GM12878 (cell line): ENCODE data around the gene SLC66A1. TPM values are rescaled to one million over a fixed set of nuclear protein-coding genes. Genes with fewer than 3 reads are reported as not detected.

Experiments
- ATAC-seq: fragments of 200-7000 bp; cut with Tn5 transposase; 3 replicates; pipeline ENCODE4 v1.9.1; 2020; ENCODE audit warnings: mild to moderate bottlenecking, moderate library complexity
- BruUV-seq: library from RNA; stranded (reverse); fragments of 400-500 nt; replicated peaks from 2 replicates; lab custom pipeline; 2021; lab: Mats Ljungman, UMichigan
- CTCF ChIA-PET: fragments of 300-600 bp; sonication (Branson Sonifier 250); formaldehyde crosslinking; extraction: SDS; loops from one replicate; lab custom pipeline; 2021; ENCODE audit warnings: inconsistent platforms; lab: Yijun Ruan, JAX
- POLR2A ChIA-PET: fragments of 350-600 bp; formaldehyde crosslinking; extraction: SDS; loops from one replicate; lab custom pipeline; 2021; ENCODE audit warnings: inconsistent platforms; lab: Charles Lee
- RAD21 ChIA-PET: fragments of 300-600 bp; sonication (Branson Sonifier 250); formaldehyde crosslinking; loops from one replicate; lab custom pipeline; 2023; ENCODE audit warnings: antibody characterized with exemption; ENCODE audit not compliant: unreplicated experiment; lab: Charles Lee
- SMC1A ChIA-PET: fragments of 300-600 bp; sonication (Branson Sonifier 250); formaldehyde crosslinking; loops from one replicate; lab custom pipeline; 2023; ENCODE audit not compliant: unreplicated experiment, uncharacterized antibody; lab: Charles Lee
- DNase-seq: peaks from one replicate; pipeline ENCODE4 v3.0.0-alpha.2; 2011; ENCODE audit warnings: low read depth, low spot score
- FAIRE-seq: peaks from 3 replicates; lab custom pipeline; 2011; peaks lifted over from hg19 to GRCh38; lab: Jason Lieb, UNC
- H2AFZ ChIP-seq: 2 replicates; pipeline ENCODE4 v1.6.0; 2011; ENCODE audit warnings: low read depth, low read length, control low read depth; ENCODE audit not compliant: control insufficient read depth
- H3K27ac ChIP-seq: 2 replicates; pipeline ENCODE4 v1.5.1; 2011; ENCODE audit warnings: control low read depth; ENCODE audit not compliant: control insufficient read depth, insufficient read depth
- H3K27me3 ChIP-seq, 2 experiments: replicated peaks in 1 of 2; 2 replicates each; pipeline versions ENCODE4 v1.6.0 to v1.6.1; 2011; ENCODE audit warnings: low read length in 1 of 2; ENCODE audit not compliant: control insufficient read depth in 2 of 2, insufficient read depth in 2 of 2
- H3K36me3 ChIP-seq, 2 experiments: 2 replicates each; pipeline ENCODE4 v1.5.1; 2011; ENCODE audit warnings: low read length in 1 of 2; ENCODE audit not compliant: control insufficient read depth in 2 of 2, insufficient read depth in 2 of 2
- H3K4me1 ChIP-seq: 2 replicates; pipeline ENCODE4 v1.6.1; 2011; ENCODE audit warnings: mild to moderate bottlenecking, low read length, moderate library complexity, mixed read lengths; ENCODE audit not compliant: control insufficient read depth, insufficient read depth
- H3K4me2 ChIP-seq: 2 replicates; pipeline ENCODE4 v1.6.0; 2011; ENCODE audit warnings: control low read depth; ENCODE audit not compliant: control insufficient read depth, insufficient read depth
- H3K4me3 ChIP-seq: fragments of 200-600 bp; sonication (generic); 2 replicates; pipeline ENCODE4 v1.5.1; 2016
- H3K79me2 ChIP-seq: 2 replicates; pipeline ENCODE4 v1.6.0; 2011; ENCODE audit warnings: low read length; ENCODE audit not compliant: control insufficient read depth, insufficient read depth
- H3K9ac ChIP-seq: 2 replicates; pipeline ENCODE4 v1.8.0; 2011; ENCODE audit warnings: low read length, control low read depth, mixed read lengths; ENCODE audit not compliant: control insufficient read depth, insufficient read depth
- H3K9me3 ChIP-seq: replicated peaks from 3 replicates; pipeline ENCODE4 v1.5.1; 2011; ENCODE audit warnings: mild to moderate bottlenecking, low read length; ENCODE audit not compliant: control insufficient read depth, insufficient read depth
- H4K20me1 ChIP-seq: 2 replicates; pipeline ENCODE4 v1.6.0; 2011; ENCODE audit not compliant: control insufficient read depth, insufficient read depth
- EED ChIP-seq: sonication (generic); IDR thresholded peaks from 2 replicates; pipeline ENCODE4 v1.6.1; 2016; ENCODE audit warnings: antibody characterized with exemption, low read depth
- ESRRA ChIP-seq: IDR thresholded peaks from 2 replicates; pipeline ENCODE4 v1.6.1; 2012; ENCODE audit warnings: mild to moderate bottlenecking, low read length, improper control_type of control experiment
- HDAC2 ChIP-seq: fragments of 200-600 bp; sonication (generic); IDR thresholded peaks from 2 replicates; pipeline ENCODE4 v1.6.1; 2017
- IRF5 ChIP-seq: fragments of 450-650 bp; IDR thresholded peaks from 2 replicates; pipeline ENCODE4 v1.6.1; 2017; ENCODE audit warnings: borderline replicate concordance
- SP1 ChIP-seq: IDR thresholded peaks from one replicate; pipeline ENCODE4 v1.6.1; 2011; ENCODE audit warnings: low read depth, low read length
- TCF12 ChIP-seq: IDR thresholded peaks from 2 replicates; pipeline ENCODE4 v1.6.1; 2011; ENCODE audit warnings: low read depth, mild to moderate bottlenecking, low read length
- ZNF384 ChIP-seq: IDR thresholded peaks from 2 replicates; pipeline ENCODE4 v1.6.1; 2012; ENCODE audit warnings: low read depth, mild to moderate bottlenecking, low read length, improper control_type of control experiment, borderline replicate concordance
- ZNF687 ChIP-seq: fragments of 450-650 bp; IDR thresholded peaks from 2 replicates; pipeline ENCODE4 v1.6.1; 2017; ENCODE audit warnings: mild to moderate bottlenecking, moderate library complexity
- WGBS: methylation state at CpG from one replicate; pipeline ENCODE4 v1.1.6; 2016; ENCODE audit warnings: low lambda C conversion rate; ENCODE audit not compliant: insufficient replicate concordance, insufficient coverage; ENCODE audit errors: missing lambda C conversion rate; 5-methylcytosine and 5-hydroxymethylcytosine counted together
- in situ Hi-C: fragments of 300-500 bp; cut with MboI; formaldehyde crosslinking; loops from 9 replicates; pipeline ENCODE4 v1.14.3; 2018; ENCODE audit warnings: mixed read lengths
- intact Hi-C: fragments of 100-400 bp; cut with micrococcal nuclease; formaldehyde crosslinking; loops from one replicate; pipeline ENCODE4 v1.14.2; 2022; ENCODE audit not compliant: unreplicated experiment
- polyA plus RNA-seq, 11 experiments: library from polyadenylated mRNA; depleted of rRNA in 4 of 11; unstranded in 6 of 11; stranded (reverse) in 5 of 11; fragments of >200 nt; fragmentation: Nextera tagmentation in 4 of 11; fragmentation: Illumina TruSeq in 1 of 11; extraction: Ambion mirVana in 4 of 11; extraction: Trizol in 1 of 11; gene quantifications; 1 replicate in 1 of 11; 2 replicates in 10 of 11; pipeline versions ENCODE4 v1.2.1 to v1.2.3, GENCODE V29; 2011 to 2016; ENCODE audit warnings: inconsistent platforms in 2 of 11, missing spikeins in 2 of 11, low read depth in 1 of 11
- total RNA-seq, 4 experiments: library from RNA; depleted of rRNA in 3 of 4; stranded (reverse); fragments of >200 nt in 3 of 4; fragmentation: Illumina TruSeq in 1 of 4; extraction: Trizol in 1 of 4; gene quantifications; 2 replicates each; pipeline versions ENCODE4 v1.2.1 to v1.2.3, GENCODE V29; 2013 to 2021
- TF ChIP-seq, protein P1 (sequence below): fragments of 450-650 bp; IDR thresholded peaks from 2 replicates; pipeline ENCODE4 v1.6.1; 2014; ENCODE audit warnings: mild to moderate bottlenecking
- TF ChIP-seq, protein P2 (sequence below): fragments of 450-650 bp; formaldehyde crosslinking; IDR thresholded peaks from 2 replicates; pipeline ENCODE4 v1.4.0; 2020; ENCODE audit warnings: mild to moderate bottlenecking, moderate library complexity

SLC66A1 gene
- total and polyA plus RNA-seq, 10 of the 15 experiments (the other 5 are each of a cell fraction or from before 2014, with no cell fraction given) = 0.58 to 22.0 (median 10.2) TPM

DNA sequence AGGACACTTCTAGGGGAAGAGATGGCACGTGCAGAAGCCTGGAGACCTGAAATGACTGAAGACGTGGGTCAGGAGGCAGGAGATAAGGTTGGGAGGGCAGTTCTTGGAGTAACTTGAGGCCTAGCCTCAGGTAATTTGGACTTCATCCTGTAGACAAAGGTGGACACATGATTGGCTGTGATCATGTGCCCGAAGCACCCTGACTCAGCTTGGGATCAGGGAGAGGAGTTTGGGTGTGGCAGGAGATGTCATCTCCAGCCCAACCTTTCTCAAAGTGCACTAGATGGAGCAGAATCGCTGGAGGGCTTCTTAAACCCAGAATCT lies 1.5 kb downstream of the SLC66A1 start (continued):
- TF ChIP-seq ZNF687 = no peak

- 5% methylated on average over 10 of the region's 10 CpGs for WGBS
- H3K79me2 ChIP-seq = peaks cover 22% of the 10 kb centered on the region
- peak overlapping the region; percentile 83; the same call in 1 of the 2 replicates for H3K4me3 ChIP-seq
- H3K9me3 ChIP-seq = no peaks in the 10 kb centered on the region
- in situ Hi-C loops (no loop called here), intact Hi-C loops (loop anchor here (5.0 to 10.0 kb wide), 3 partner anchors 62 to 341 kb away; partner anchors contain the start of genes CAPZB, EMC1 and MRTO4)
- ATAC-seq (no peak), FAIRE-seq (no peak), DNase-seq (no peak)
- H3K4me1 ChIP-seq = peaks cover 46% of the 10 kb centered on the region
- ChIA-PET POLR2A (no interaction called here), SMC1A (interaction anchor here (0.6 to 1.2 kb wide), 2 partner anchors 9 to 105 kb away, joined by 3 read pairs; no protein-coding TSS in a partner anchor), CTCF (interaction anchor here (0.6 to 1.2 kb wide), 3 partner anchors 78 to 277 kb away, joined by 3 to 5 read pairs (median 3); no protein-coding TSS in a partner anchor), RAD21 (no interaction called here)
- peak overlapping the region; percentile 80 for H3K27ac ChIP-seq
- H3K27me3 ChIP-seq = no peaks in the 10 kb centered on the region
- no TSS peak for BruUV-seq
- H3K4me2 ChIP-seq = peak overlapping the region; percentile 89
- no peaks in the 10 kb centered on the region for H3K36me3 ChIP-seq
- no peaks in the 10 kb centered on the region; the same call in 1 of the 2 replicates for H4K20me1 ChIP-seq
- H2AFZ ChIP-seq = no peak overlapping the region
- H3K9ac ChIP-seq = no peak overlapping the region
- TF ChIP-seq ZNF384 (no peak), SP1 (no peak), HDAC2 (no peak), TCF12 (no peak), IRF5 (no peak), ESRRA (no peak), EED (peak; percentile 86)
- TF ChIP-seq, protein P1, sequence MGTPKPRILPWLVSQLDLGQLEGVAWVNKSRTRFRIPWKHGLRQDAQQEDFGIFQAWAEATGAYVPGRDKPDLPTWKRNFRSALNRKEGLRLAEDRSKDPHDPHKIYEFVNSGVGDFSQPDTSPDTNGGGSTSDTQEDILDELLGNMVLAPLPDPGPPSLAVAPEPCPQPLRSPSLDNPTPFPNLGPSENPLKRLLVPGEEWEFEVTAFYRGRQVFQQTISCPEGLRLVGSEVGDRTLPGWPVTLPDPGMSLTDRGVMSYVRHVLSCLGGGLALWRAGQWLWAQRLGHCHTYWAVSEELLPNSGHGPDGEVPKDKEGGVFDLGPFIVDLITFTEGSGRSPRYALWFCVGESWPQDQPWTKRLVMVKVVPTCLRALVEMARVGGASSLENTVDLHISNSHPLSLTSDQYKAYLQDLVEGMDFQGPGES = no peak
- TF ChIP-seq, protein P2, sequence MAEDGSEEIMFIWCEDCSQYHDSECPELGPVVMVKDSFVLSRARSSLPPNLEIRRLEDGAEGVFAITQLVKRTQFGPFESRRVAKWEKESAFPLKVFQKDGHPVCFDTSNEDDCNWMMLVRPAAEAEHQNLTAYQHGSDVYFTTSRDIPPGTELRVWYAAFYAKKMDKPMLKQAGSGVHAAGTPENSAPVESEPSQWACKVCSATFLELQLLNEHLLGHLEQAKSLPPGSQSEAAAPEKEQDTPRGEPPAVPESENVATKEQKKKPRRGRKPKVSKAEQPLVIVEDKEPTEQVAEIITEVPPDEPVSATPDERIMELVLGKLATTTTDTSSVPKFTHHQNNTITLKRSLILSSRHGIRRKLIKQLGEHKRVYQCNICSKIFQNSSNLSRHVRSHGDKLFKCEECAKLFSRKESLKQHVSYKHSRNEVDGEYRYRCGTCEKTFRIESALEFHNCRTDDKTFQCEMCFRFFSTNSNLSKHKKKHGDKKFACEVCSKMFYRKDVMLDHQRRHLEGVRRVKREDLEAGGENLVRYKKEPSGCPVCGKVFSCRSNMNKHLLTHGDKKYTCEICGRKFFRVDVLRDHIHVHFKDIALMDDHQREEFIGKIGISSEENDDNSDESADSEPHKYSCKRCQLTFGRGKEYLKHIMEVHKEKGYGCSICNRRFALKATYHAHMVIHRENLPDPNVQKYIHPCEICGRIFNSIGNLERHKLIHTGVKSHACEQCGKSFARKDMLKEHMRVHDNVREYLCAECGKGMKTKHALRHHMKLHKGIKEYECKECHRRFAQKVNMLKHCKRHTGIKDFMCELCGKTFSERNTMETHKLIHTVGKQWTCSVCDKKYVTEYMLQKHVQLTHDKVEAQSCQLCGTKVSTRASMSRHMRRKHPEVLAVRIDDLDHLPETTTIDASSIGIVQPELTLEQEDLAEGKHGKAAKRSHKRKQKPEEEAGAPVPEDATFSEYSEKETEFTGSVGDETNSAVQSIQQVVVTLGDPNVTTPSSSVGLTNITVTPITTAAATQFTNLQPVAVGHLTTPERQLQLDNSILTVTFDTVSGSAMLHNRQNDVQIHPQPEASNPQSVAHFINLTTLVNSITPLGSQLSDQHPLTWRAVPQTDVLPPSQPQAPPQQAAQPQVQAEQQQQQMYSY = no peak
These were observed 2.1 kb downstream of the SLC66A1 start for GRCh38 chr1:19313961-19314882.
